ENCODE measurements around the gene SYT3. TPM values are rescaled to one million over a fixed set of nuclear protein-coding genes. Genes with fewer than 3 reads are reported as not detected.

The SYT3 gene
- total and polyA plus RNA-seq, 2 experiments from 2014 or later = 10.0 to 25.5 TPM

GRCh38 chr19:50676625-50677197 is 37.0 kb upstream of the SYT3 start (continued):
- no peak for TF ChIP-seq REST (IDR thresholded peaks at IDR 0.05; ENCODE audit: unreplicated experiment)
- no peak for TF ChIP-seq JUNB (IDR thresholded peaks at IDR 0.05; ENCODE audit: unreplicated experiment)
- TF ChIP-seq, protein P1, sequence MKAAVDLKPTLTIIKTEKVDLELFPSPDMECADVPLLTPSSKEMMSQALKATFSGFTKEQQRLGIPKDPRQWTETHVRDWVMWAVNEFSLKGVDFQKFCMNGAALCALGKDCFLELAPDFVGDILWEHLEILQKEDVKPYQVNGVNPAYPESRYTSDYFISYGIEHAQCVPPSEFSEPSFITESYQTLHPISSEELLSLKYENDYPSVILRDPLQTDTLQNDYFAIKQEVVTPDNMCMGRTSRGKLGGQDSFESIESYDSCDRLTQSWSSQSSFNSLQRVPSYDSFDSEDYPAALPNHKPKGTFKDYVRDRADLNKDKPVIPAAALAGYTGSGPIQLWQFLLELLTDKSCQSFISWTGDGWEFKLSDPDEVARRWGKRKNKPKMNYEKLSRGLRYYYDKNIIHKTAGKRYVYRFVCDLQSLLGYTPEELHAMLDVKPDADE (IDR thresholded peaks at IDR 0.05) = no peak
- TF ChIP-seq EZH2 (IDR thresholded peaks at IDR 0.05; ENCODE audit: low read depth, unreplicated experiment) = no peak
- no peak for TF ChIP-seq CTCF (conservative IDR thresholded peaks at IDR 0.05; ENCODE audit: low read depth in 2 of 2)
- no peak for TF ChIP-seq CREB1 (CRISPR knock-in tag; IDR thresholded peaks at IDR 0.05; ENCODE audit: low read depth)

DNA sequence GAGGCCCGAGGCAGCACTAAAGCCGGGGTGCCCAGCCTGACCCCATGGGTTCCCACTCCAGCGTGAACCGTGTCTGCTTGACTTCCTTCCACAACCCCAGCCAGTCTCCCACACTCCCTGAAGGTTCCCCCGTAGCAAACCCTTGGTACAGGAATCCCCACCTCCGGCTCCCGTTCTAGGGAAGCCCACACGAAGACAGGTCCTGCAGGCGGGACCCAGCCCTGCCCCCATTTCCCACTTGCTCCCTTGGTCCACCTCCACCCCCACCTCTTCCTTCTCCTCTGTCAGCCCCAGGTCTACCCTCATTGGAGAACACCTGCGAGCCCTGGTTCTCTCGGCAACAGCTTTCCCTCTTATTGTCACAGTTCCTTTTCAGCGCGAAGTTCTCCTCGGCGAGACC is 33.4 kb upstream of the SYT3 start:
- H3K4me3 Mint-ChIP-seq = no peak overlapping the region
- peak overlapping the region; percentile 46 for H3K4me2 ChIP-seq
- peaks cover 18% of the 10 kb centered on the region for H3K27me3 Mint-ChIP-seq (ENCODE audit: insufficient read depth, low read depth, poor library complexity)

More for the DNA sequence above, 33.4 kb upstream of the SYT3 start:
- H3K36me3 Mint-ChIP-seq (ENCODE audit: low read depth) = peaks cover 55% of the 10 kb centered on the region
- DNase-seq (ENCODE audit: low spot score) = peak; percentile 39
- Histone ChIP-seq H3K4me3 (peak overlapping the region; percentile 22), H3F3A (replicated peaks; ENCODE audit: low read depth) (peaks cover 12% of the 10 kb centered on the region), H3K79me2 (replicated peaks; ENCODE audit: insufficient read depth) (no peaks in the 10 kb centered on the region), H2AFZ (peak overlapping the region; percentile 78), H4K20me1 (replicated peaks; ENCODE audit: insufficient read depth) (peaks cover 3% of the 10 kb centered on the region; the same call in 1 of the 2 replicates), H3K27me3 (ENCODE audit: insufficient read depth) (peaks cover 69% of the 10 kb centered on the region), H3K9me2 (ENCODE audit: insufficient read depth) (no peaks in the 10 kb centered on the region), H3K27ac (ENCODE audit: low read depth) (no peak overlapping the region), H3K36me3 (ENCODE audit: insufficient read depth) (no peaks in the 10 kb centered on the region), H3K4me1 (ENCODE audit: insufficient read depth) (peaks cover 32% of the 10 kb centered on the region)
- no peaks in the 10 kb centered on the region for H3K4me1 Mint-ChIP-seq
- H3K9me3 Mint-ChIP-seq = peaks cover 91% of the 10 kb centered on the region
- TF ChIP-seq, protein P1 (IDR thresholded peaks at IDR 0.05) = no peak
- no peak for TF ChIP-seq ZNF114 (CRISPR knock-in tag; IDR thresholded peaks at IDR 0.05)
- no peak for ATAC-seq
- no peak overlapping the region for H3K27ac Mint-ChIP-seq

Data from GM23338 (cell line).